CD4-positive, alpha-beta T cell treated with Interleukin-15 for 1 hour (primary cell): ENCODE measurements around the gene BRICD5.

Experiments
- DNase-seq: peaks from one replicate; pipeline ENCODE4 v3.0.0-alpha.2; 2020

Gene BRICD5

DNA sequence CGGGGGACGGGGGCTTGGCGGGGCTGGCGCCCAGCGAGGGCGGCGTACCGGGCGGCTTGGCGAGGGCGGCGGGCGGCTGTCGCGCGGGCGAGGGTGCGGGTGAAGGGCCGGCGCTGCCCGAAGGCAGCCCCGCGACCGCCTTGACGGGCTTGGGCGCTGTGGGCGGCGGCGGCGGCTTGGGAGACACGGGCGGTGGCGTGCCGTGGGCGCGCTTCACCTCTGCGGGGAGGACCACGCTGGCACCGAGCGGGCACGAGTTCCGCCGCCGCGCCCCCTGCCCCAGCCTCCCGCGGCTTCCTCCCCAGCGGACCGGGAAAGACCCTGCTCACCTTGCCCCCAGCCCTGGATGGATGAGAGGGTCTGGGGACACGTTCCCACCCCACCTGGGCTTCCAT is 31.6 kb downstream of the BRICD5 start:
- DNase-seq, result no peak

DNA sequence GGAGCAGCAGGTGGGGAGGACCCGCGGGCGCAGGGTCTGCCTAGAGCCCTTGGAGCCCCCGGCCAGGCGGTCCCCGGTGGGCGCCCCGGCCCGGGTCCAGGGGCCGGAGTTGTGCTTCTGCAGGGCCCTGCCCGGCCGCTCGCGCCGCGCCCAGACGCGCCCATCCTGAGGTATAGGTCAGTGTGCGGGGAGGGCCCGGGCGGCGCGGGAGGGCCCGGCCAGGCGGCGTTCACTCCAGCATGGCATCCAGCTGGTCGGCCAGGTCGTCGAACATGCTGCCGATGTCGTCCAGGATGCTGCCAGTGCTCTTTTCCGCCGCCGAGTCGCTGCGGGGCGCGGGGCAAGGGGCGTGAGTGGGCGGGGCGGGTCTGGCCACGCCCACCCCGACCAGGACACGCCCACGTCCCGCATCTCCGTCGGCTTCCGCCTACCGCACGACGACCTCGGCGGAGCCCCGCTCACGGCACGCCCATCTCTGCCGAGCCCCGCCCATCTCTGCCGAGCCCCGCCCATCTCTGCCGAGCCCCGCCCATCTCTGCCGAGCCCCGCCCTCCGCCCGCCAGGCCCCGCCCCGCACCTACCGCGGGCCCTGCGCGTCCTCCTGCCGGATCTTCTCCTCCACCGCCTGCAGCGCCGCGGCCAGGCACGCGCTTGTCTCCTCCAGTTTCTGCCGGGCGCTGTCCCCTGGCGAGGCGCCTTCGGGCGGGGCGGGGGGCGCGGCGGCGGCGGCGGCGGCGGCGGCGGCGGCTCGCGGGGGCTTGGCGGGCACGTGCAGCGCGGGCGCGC is 32.1 kb downstream of the BRICD5 start:
- peak; percentile 31 for DNase-seq

DNA sequence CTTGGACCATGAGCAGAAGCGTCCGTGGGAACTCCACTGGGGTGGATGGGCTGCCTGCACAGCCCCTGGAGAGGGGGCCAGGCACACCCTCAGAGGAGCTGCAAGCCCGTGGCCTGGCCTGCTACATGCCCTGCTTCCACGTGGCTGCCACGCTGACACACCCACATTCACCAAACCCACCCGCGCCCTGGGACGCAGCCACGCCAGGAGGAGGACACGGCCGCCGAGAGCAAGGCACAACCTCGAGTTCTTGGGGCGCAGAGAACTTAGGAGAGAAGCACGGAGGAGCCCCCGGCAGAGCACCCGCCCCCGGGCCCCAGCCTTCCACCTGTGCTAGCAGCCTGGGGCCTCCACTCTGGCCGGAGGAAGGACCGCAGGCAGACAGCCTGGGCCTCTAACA is 33.1 kb downstream of the BRICD5 start:
- DNase-seq, result no peak

DNA sequence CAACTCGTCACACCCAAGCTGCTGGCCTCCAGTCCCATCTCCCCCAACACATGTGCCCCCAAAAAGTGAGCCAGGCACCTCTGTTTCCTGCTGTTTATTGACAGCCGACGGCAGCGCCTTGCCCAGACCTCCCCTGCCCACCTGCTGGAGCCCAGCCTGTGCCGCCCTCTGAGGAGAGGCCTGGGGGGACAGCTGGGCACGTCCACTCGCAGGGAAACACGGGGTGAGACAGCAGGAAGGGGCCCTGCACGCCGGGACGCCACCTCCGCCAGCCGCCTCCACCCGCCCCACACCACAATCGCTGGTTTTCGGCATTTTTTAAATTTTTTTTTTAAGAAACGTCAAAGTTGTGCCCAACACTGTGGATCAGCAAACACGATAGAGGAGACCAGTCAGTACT is 33.6 kb downstream of the BRICD5 start:
- no peak for DNase-seq

DNA sequence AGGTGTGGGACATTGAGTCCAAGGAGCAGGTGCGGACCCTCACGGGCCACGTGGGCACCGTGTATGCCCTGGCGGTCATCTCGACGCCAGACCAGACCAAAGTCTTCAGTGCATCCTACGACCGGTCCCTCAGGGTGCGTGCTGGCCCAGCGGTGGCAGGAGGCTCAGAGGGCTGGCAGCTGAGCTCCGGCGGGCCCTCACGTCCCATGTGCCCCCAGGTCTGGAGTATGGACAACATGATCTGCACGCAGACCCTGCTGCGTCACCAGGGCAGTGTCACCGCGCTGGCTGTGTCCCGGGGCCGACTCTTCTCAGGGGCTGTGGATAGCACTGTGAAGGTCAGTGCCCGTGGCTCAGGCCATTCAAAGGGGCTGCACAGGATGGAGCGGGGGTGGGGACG is 34.6 kb downstream of the BRICD5 start:
- DNase-seq, result no peak

DNA sequence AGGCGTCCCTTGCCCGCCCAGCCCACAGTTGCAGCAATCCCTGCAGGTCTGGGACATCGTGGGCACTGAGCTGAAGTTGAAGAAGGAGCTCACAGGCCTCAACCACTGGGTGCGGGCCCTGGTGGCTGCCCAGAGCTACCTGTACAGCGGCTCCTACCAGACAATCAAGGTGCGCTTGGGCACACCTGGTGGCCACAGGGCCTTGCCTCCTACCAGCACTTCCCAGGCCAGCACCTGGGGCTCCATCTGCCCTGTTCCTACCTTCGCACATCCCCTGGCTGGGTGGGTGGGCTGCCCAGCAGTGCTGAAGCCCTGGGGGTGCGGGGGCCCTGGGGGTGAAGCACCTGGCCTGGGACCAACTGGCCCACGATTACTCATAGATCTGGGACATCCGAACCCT is 35.2 kb downstream of the BRICD5 start:
- DNase-seq, result no peak

DNA sequence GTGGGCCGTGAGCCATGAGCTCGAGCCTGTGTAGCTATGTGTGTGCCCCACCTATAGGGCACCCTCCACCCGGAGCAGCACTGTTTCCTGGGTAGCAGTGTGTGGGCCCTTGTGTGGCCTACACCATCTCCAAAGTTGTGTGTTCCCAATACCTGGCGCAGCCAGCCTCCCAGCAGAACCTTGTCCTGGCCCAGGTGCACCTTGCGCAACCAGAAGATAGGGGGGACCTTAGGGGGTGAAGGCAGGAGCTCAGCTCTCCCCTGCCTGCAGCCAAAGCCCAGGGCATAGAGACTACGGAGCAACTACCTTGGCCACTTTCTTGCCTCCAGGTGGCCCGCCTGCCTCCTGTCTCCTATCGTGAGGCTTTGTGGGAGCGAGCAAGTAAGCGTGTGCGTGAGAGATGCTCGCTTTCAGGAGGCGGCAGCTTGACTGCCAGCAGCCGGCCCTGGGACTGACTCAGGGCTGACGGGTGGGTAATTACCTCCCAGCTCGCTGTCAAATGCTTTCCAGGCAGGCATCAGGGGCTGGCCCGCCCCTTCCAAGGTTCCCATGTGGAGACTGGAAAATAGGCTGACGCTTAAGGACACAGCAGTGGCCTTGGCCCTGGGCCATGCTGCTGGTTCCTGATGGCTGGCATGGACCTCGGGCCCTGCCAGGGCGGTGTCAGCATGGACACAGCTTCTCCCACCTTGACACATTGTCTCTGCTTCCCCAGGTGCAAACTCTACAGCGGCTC is 36.1 kb downstream of the BRICD5 start:
- DNase-seq, result no peak

DNA sequence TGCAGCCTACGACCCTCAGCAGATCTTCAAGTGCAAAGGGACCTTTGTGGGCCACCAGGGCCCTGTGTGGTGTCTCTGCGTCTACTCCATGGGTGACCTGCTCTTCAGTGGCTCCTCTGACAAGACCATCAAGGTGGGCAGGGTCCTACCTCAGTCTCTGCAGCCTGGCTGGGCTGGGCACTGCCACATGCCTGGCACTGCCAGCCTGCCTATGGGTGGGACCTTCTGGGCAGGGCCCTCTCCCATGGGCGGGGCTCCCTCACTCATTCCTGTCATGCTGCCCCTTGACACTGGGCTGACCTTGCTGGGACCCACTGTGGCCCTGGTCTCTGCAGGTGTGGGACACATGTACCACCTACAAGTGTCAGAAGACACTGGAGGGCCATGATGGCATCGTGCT is 36.7 kb downstream of the BRICD5 start:
- no peak for DNase-seq

DNA sequence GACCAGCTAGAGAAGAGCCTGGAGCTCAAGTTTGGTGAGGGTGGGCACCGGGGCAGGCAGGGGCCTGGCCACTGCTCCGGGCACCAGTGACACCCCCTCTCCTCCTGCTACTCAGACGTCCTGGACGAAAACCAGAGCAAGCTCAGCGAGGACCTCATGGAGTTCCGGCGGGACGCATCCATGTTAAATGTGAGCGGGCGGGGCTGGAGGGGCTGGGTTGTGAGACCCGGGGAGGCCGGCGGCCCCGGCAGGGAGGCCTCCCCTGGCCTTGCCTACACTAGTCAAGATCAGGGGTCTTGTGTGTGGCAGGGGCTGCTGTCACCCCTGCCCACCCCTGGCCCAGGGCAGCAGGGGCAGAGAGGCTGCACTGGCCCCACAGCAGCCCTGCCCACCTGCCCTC is 37.3 kb downstream of the BRICD5 start:
- DNase-seq, result no peak

DNA sequence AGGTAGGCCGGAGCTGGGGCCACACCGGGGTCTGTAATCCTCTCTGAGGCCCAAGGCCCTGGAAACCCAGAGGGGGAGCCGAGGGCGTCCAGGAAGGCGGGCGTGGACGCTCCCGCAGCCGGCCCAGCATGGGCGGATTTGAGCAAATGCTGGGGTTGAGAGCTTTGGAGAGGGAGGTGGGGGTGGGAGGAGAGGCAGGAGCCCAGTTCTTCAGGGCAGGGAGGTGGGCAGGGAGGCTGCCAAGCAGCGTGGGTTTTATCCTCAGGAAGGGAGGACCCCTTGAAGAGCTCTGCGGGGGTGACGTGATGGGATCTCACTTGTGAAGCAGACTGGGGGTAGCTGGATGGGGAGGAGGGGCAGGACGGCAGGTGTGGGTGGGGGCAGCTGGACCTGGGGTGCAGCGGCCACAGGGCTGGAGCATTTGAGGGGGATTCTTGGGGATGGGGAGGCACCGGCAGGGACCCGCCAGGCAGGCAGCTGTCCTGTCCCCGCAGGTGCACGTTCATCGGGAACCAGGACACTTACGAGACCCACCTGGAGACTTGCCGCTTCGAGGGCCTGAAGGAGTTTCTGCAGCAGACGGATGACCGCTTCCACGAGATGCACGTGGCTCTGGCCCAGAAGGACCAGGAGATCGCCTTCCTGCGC is 37.9 kb downstream of the BRICD5 start:
- DNase-seq, result no peak

DNA sequence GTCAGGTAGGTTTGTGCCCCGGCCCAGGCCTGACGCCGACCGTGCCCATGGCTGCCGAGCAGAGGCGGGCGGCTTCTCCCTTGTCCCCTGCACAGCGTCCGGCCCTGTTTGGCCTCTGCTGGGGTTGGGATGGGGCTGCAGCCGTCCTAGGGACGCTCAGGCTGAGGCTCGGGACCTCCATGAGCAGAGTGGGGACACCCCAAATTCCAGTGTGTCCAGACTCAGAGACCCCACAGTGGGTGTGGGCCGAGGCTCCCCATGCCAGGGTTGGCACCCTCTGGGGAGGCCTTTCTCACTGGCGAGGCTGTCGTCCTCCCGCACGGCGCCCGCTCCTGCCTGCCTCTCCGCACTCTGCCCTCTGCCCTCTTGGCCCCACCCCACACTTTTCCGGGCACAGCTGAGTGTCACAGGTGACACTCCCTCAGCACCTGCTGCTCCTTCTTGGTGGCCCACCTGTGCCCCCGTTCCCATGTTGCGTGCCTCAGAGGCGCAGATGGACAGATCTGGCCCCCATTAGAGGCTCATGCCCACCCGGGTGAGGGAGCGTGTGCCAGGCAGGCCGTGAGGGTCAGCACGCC is 39.0 kb downstream of the BRICD5 start:
- DNase-seq, result no peak

DNA sequence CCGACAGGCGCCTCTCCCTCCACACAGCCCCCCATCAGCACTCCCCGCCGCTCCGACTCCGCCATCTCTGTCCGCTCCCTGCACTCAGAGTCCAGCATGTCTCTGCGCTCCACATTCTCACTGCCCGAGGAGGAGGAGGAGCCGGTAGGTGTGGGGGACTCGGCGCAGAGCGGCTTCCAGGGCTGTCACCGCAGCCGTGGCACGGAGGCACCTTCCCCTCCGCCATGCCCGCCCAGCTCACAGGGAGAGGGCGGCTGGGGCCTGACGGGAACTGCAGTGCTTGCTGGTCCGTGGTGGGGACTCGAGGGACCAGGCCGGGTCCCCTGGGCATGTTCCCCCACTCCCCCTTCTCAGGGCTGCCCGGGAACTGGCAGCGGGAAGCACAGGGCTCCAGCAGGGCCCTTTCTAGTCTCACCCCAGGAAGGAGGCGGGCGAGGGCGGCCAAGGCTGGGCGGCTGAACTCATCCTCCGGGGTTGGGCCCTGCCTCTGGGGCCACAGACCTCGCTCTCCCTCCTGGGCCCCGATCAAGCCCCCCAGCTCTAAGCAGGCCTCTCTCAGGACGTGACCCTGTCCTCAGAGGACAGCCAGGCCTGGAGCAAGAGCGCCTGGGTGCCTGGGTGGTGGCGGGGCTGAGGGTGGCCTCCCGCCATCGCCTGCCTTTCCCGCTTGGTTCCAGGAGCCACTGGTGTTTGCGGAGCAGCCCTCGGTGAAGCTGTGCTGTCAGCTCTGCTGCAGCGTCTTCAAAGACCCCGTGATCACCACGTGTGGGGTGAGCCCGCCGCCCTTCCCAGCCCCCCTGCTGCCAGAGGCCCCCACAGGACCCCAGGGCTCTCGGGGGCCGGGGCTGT is 39.9 kb downstream of the BRICD5 start:
- DNase-seq, result no peak

DNA sequence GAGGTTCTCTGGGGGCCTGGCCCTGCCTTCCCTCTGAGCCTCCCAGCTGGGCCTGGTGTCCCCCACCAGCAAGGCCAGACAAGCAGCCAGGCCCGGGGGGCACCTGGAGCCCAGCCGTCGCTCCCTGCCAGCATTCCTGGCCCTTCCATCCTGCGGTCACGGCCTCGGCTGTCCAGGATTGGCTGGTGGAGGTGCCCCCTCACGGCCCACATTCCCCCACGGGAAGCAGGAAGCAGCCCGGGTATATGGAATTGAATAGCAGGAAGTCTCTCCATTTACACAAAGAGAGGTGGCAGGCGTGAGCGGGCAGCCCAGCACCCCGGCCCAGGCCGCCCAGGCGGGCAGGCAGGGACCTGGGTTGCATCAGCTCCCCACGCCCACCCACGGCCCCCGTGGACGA is 40.6 kb downstream of the BRICD5 start:
- DNase-seq, result no peak

DNA sequence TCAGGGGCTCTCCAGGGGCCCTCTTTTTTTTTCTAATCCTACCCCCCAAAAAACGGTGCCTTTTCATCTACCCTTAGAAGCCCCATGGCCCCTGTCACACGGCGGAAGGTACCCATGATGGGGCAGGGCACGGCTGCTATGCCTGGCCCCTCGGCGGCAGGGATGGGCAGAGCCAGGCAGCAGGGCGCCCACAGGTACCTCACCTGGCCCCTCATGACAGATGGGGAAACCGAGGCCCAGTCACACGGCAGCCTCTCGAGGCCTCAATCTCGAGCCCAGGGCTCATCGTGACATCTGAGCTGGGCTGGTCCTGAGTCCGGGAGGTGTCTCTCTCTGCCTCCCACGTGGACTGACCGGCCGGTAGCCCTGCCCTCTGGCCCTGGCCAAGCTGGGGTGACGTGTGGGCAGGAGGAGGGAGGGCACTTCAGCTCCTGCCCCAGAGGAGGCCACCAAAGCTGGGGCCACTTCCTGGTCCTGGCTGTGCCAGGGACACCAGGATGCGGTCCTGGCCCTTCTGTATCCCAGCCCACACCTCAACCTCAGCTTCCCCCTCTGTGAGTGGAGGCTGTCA is 43.5 kb downstream of the BRICD5 start:
- no peak for DNase-seq

DNA sequence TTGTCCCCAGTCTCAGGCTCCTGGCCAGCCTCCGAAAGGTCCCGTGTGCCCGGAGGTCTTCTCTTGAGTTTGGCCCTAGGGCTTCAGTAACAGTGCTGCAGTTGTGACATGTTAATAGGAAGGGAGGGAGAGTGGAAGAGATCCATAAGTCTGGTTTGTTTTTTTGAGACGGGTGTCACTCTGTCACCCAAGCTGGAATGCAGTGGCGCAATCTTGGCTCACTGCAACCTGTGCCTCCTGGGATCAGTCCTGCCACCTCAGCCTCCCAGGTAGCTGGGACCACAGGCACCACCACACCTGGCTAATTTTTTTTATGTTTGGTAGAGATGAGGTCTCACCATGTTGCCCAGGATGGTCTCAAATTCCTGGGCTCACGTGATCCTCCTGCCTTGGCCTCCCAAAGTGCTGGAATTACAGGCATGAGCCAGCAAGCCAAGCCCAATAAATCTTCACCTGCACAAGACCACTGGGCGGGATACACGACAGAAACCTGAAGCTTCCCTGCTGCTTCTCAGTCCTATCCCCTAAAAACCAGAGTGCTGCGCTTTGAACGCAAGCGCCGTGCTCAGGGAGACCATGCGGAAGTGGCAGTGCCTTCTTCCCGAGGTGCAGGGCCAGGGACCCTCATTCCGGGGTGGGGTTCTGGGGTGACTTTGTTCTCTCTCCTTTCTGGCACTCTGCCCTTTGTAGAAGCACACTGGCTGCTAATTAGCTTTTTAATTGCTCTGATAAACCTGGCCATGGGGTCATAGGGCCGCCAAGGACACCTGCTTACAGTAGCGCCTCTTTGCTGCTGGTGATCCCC is 44.2 kb downstream of the BRICD5 start:
- DNase-seq, result no peak

DNA sequence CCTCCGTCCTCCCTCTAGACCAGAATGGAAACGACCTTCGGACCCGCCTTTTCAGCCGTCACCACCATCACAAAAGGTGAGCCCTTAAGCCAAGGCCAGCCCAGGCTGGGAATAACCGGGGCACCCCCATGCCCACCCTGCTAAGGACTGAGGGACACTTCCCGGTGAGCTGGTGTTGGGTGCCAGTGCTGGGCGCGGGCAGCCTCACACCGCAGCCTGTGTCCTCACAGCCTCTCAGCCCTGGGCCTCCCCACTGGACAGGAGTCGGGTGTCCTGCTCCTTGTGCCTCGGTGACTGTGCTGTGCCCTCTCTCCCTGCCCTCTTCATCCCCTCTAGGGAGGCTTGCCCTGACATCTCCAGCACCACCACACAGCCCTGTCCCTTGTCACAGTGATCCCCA is 44.8 kb downstream of the BRICD5 start:
- no peak for DNase-seq

DNA sequence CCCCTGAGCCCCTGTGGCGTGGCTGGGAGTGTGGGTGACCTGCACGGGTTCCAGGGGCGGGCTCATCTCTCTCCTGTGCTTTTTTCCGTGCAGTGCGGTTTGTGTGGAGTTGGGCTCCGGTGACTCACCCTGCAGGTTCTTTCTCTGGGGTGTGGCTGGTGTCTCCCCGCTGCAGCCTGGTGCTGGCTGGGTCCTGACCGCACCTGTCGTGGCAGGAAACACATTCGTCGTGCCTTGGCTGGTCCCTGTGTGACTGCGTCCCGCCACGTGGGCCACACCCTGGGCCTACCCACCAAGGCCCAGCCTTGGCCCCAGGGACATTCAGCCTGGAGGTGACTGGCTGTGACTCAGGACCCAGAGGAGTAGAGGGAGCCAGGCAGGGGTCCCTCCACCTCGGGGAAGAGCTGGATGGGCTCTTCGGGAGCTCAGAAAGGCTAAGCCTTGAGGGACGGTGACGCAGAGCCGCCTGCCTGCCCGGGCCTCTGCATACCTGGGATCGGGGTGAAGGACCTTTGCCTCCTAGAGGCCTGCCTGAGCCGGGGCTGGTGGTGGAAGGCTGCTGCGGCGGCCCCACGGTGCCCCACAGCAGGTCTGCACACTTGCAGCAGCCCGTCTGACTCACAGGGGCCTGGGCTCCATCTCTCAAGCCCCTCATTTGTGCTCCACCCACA is 47.3 kb downstream of the BRICD5 start:
- DNase-seq, result no peak

DNA sequence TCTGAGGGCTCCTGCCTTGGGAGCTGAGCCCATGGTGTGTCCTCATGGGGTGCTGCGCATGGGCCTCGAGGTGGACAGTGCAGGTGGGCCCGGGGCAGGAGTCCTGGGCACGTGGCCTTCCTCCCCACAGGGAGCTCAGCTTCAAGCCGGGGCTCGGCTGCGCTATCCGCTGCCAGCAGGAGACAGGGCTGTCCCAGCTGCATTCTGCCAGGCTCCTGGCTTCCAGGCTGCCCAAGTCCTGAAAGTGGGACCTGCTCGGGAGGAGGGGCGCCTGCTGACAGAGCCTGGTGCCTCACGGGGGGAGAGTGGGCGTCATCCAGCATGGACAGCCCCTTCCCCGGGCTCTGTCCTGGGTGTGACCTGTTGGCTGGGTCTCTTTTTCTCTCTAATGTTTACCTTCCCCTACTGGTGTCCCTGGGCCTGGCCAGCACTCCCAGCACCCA is 48.0 kb downstream of the BRICD5 start:
- DNase-seq, result no peak

DNA sequence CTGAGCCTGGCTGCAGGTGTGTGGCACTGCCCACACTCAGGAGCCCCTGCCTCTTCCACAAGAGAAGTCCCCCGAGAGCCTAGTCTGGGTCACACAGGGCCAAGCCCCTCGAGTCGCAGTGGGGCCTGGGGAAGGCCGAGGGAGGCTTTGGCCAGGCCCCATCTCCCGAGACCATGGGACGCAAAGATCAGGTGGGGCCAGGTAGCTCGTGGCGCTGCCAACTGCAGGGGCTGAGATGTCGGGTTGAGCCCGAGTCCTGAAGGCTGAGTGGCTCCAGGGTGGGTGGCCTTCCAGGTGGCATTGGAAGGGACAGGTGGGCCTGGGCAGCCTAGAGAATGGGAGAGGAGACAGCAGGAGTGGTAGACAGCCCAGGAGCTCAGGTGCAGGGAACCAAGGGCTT is 48.8 kb downstream of the BRICD5 start:
- DNase-seq, result no peak

DNA sequence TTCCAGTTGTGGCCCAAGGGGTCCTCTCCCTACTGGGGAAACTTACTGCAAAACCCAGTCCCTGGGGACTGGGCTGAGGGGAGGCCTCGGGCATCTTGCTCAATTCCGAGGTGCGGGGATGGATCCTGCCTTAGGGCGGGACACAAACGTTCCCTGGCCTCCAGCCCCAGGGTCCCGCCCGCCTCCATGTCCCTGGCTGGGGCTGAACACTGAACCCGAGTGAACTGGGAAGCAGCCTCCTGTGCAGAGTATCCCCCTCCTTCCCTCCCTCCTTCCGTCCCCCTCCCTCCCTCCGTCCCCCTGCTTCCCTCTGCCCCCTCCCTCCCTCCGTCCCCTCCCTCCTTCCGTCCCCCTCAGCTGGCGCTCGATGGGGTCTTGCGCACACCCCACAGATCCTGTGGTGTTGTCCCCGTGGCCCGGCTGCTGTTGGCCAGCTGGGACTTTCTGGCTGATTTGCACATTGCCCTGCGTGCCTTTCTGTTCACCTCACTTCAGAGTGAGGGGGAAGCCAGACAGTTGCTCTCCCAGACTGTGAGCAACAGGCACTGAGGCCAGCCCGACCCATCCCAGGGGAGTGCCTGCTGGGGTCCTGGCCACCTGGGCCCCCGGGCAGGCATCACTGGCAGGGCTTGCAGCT is 49.6 kb downstream of the BRICD5 start:
- DNase-seq, result no peak
